Ectodermal cell (in vitro differentiated cells): ENCODE measurements around the gene CDC42SE2.

Source experiments
- H3K27ac ChIP-seq: 2 replicates; pipeline ENCODE4 v1.7.0; 2013; ENCODE audit warnings: mild to moderate bottlenecking, low read depth, low read length; ENCODE audit not compliant: insufficient read depth, poor library complexity, severe bottlenecking
- H3K27me3 ChIP-seq: 2 replicates; pipeline ENCODE4 v1.7.0; 2013; ENCODE audit warnings: mild to moderate bottlenecking, low read length; ENCODE audit not compliant: insufficient read depth, control insufficient read depth, poor library complexity, severe bottlenecking
- H3K36me3 ChIP-seq: one replicate; pipeline ENCODE4 v1.7.0; 2013; ENCODE audit warnings: low read length; ENCODE audit not compliant: control insufficient read depth, insufficient read depth
- H3K4me1 ChIP-seq: one replicate; pipeline ENCODE4 v1.7.0; 2013; ENCODE audit warnings: low read length; ENCODE audit not compliant: control insufficient read depth, insufficient read depth
- H3K4me3 ChIP-seq: 2 replicates; pipeline ENCODE4 v1.7.0; 2013; ENCODE audit warnings: low read depth, low read length, control low read depth; ENCODE audit not compliant: insufficient read depth
- H3K9me3 ChIP-seq: 2 replicates; pipeline ENCODE4 v1.7.0; 2013; ENCODE audit warnings: mild to moderate bottlenecking, low read length, moderate library complexity; ENCODE audit not compliant: control insufficient read depth
- WGBS, 2 experiments: methylation state at CpG; one replicate each; pipeline ENCODE4 v1.1.7; 2013; ENCODE audit warnings: missing lambda C conversion rate in 2 of 2; 5-methylcytosine and 5-hydroxymethylcytosine counted together

Gene CDC42SE2

DNA sequence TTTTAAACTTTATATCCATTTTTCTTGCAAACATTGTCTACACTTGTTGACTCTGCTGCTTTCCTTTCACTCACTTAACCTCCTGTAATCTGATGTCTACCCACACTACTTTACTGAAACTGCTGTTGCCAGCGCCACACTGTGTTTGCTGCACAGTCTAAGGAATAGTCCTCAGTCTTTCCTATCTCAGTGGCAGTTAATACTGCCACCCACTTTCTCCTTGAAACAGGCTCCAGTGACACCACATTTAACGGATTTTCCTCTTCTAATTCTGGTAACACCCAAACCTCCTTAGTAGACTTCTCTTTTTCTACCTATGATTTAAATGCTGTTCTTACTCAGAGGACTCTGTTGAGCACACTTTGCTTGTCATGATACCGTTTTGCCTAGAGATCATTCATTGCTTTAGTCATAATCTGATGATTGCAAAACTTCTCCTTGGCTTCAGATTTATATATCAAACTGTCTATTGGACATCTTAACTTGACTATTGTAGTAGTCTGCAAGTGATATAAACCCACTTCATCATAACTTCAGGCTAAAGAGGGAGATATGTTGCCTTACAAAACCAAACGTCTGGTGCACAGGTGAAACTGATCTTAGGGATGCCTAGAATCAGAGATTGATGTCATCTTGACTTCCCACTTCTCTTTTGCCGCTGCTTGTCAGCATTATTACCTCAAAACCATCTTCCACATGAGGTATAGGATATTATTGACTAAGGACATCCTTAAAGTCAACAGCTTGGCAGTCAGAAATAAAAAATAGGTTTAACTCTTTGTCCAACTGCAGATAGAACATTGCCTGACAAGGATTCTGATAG is 94.1 kb downstream of the CDC42SE2 start:
- WGBS, 2 experiments: 93 to 97% methylated on average over 5 of the region's 5 CpGs
- no peaks in the 10 kb centered on the region for H3K36me3 ChIP-seq

DNA sequence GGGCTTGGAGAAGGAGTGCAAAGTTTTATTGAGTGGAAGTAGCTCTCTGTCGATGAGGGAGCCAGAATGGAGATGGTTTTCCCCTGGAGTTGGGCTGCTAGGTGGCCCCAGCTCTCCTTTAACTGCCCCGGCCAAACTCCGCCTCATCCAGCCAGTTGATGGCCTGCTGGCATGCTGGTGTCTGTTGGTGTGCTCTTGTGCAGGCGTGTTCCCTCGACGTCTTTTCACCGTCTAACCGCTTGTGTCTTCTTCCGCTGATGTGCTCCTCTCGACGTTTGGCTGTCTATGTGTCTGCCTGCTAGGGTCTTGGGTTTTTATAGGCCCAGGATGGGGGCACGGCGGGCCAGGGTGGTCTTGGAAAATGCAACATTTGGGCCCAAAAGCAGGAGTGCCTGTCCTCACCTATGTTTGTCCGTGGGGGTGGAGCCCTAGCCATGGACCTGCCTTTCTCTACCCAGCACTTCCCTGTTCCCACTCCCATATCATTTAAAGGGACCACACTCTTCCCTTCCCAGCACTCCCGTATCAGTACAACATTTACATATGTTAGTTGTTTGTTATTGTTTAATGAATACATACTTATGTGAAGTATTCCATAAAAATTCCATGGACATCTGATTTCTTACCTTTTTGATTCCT is 97.9 kb downstream of the CDC42SE2 start:
- no peaks in the 10 kb centered on the region for H3K36me3 ChIP-seq
- H3K27ac ChIP-seq: no peak overlapping the region
- 85 to 89% methylated on average over 14 of the region's 15 CpGs for WGBS, 2 experiments
- H3K4me3 ChIP-seq: no peak overlapping the region
- H3K9me3 ChIP-seq: no peaks in the 10 kb centered on the region
- H3K4me1 ChIP-seq: no peaks in the 10 kb centered on the region
- no peaks in the 10 kb centered on the region for H3K27me3 ChIP-seq

More for the DNA sequence above, 94.1 kb downstream of the CDC42SE2 start:
- no peak overlapping the region for H3K27ac ChIP-seq
- no peaks in the 10 kb centered on the region for H3K9me3 ChIP-seq
- H3K4me3 ChIP-seq: no peak overlapping the region
- H3K27me3 ChIP-seq: no peaks in the 10 kb centered on the region
- H3K4me1 ChIP-seq: no peaks in the 10 kb centered on the region

DNA sequence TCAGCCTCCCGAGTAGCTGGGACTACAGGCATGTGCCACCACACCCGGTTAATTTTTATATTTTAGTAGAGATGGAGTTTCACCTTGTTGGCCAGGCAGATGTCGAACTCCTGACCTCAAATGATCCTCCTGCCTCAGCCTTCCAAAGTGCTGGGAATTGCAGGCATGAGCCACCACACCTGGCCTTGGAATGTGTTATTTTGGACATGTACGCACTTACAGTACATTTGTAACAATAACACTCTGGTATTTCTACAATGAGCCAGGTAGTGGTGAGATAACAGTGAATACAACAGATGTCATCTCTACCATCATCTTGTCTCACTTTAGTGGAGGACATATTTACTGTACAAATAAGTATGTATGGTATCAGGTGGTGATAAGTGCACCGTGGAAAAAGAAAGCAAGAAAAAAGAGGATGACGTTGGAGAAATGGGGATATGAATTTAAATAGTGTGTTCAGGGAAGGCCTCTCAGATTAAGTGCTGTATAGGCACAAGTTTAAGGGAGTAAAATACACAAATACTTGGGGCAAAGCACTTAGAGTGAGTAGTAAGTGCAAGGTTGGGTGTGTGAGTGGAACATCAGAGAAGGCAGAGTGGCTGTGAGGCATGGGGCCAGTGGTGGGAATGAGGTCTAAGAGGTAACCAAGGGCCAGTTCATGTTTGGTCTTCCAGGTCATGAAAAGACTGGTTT is 100.1 kb downstream of the CDC42SE2 start:
- Histone ChIP-seq H3K4me1 (no peaks in the 10 kb centered on the region), H3K9me3 (no peaks in the 10 kb centered on the region), H3K4me3 (no peak overlapping the region), H3K27ac (no peak overlapping the region), H3K36me3 (no peaks in the 10 kb centered on the region), H3K27me3 (no peaks in the 10 kb centered on the region)
- WGBS, 2 experiments: 95 to 97% methylated on average over 6 of the region's 6 CpGs

DNA sequence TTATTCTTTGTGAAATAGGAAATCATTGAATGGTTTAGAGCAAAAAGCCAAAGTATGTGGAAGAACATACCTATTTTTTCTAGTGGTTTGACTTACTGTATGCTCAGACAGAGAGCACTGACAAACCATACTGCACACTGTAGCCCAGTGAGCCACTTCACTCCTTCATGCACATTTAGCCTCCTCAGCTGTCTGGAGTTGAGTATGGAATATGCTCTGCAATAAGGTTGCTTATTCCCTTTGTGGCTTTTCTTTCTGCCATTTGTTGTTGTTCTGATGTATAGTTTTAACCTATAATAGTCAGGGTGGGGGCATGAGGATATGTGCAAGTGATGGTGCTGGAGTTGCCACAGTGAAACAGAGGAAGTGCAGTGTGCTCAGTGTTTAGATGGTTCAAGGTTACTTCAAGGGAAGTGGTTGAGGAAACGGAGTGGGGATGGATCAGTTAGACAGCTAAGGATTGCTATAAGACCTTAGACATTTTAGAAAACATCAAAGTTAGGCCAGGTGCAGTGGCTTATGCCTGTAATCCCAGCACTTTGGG is 100.7 kb downstream of the CDC42SE2 start:
- Histone ChIP-seq H3K4me3 (no peak overlapping the region), H3K27me3 (no peaks in the 10 kb centered on the region), H3K9me3 (no peaks in the 10 kb centered on the region), H3K36me3 (no peaks in the 10 kb centered on the region), H3K27ac (no peak overlapping the region), H3K4me1 (no peaks in the 10 kb centered on the region)
- WGBS, 2 experiments: 88 to 92% methylated on average over 1 of the region's 1 CpG

DNA sequence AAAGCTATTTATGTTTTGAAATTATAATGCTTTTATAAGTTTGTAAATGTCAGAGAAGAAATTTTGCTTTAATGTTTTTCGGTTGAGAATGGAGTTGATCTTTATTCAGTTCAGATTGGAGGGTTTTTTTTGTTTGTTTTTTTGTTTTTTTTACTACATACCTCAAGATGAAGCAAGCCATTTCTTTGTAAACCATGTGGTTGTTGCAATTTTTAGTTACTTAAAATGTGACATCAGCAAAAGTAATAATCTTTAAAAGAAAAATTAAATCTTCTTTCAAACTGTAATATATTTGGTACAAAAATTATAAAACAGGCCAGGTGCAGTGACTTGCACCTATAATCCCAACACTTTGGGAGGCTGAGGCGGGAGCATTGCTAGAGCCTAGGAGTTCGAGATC is 102.6 kb downstream of the CDC42SE2 start:
- H3K27ac ChIP-seq: no peak overlapping the region
- no peak overlapping the region for H3K4me3 ChIP-seq
- 97% methylated on average over 3 of the region's 3 CpGs for WGBS, 2 experiments
- no peaks in the 10 kb centered on the region for H3K4me1 ChIP-seq
- no peaks in the 10 kb centered on the region for H3K9me3 ChIP-seq
- no peaks in the 10 kb centered on the region for H3K27me3 ChIP-seq
- no peaks in the 10 kb centered on the region for H3K36me3 ChIP-seq

DNA sequence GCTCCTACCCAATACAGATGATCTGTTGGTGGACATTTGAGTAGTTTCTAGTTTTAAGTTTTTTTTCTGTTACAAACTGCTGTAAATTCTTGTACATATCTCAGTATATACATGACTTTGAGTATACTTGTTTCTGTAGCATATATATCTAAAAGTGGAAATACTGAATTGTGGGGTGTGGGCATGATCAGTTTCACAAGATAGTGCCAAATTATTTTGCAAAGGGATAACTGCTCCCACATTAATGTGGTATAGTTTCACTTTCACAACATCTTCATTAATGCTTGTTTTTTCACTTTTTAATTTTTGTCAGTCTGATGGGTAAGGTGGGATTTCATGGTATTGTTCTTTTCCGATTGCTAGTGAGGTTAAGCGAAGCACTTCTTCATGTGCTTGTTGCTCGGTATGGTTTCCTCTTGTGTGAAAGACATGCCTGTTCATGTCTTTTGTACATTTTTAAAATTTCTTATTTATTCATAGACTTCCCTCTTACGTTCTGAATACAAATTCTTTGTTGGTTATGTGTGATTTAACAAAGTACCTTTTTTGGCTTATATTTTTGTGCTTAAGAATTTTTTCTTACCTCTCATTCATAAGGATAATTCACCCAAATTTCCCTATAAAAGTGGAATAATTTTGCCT is 103.5 kb downstream of the CDC42SE2 start:
- WGBS, 2 experiments: 97 to 100% methylated on average over 3 of the region's 4 CpGs
- Histone ChIP-seq H3K36me3 (no peaks in the 10 kb centered on the region), H3K27me3 (no peaks in the 10 kb centered on the region), H3K4me3 (no peak overlapping the region), H3K9me3 (no peaks in the 10 kb centered on the region), H3K27ac (no peak overlapping the region), H3K4me1 (no peaks in the 10 kb centered on the region)

DNA sequence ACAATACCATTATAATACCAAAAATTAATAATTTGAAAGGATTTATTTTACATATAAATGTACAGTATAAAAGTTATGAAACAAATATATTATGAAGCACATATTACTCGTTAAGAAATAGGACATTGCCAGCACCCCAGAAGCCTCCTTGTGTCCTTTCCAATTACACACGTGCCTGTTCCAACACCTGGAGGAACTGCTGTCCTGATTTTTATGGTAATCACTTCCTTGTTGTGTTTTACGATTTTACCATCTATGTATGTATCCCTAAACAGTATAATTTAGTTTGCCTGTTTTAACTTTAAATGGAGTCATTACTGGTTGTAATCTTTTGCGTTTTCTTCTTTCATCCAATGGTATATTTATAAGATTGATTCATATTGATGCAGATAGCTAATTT is 105.0 kb downstream of the CDC42SE2 start:
- WGBS, 2 experiments: 93 to 95% methylated on average over 2 to 3 of the region's 4 CpGs
- H3K27ac ChIP-seq: no peak overlapping the region
- no peaks in the 10 kb centered on the region for H3K27me3 ChIP-seq
- no peaks in the 10 kb centered on the region for H3K4me1 ChIP-seq
- H3K4me3 ChIP-seq: no peak overlapping the region
- no peaks in the 10 kb centered on the region for H3K9me3 ChIP-seq
- H3K36me3 ChIP-seq: no peaks in the 10 kb centered on the region

DNA sequence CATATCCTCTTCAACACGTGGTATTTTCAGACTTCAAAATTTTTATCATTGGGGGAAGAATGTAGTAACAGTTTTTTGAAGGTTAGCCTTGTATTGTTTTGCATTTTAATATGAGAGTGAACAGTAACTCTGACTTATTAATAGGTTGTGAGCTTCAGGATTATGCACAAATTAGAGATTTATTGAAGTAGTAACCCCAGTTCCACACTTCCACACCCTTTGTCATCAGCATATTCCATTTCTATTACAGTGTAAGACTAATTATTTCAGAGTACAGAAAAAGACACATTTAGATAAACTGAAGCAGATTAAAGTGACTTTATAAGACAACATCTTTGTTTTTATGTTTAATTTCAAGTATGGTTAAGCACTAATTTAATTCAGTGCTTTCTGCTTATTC is 105.7 kb downstream of the CDC42SE2 start:
- Histone ChIP-seq H3K4me3 (no peak overlapping the region), H3K4me1 (no peaks in the 10 kb centered on the region), H3K27me3 (no peaks in the 10 kb centered on the region), H3K9me3 (no peaks in the 10 kb centered on the region), H3K36me3 (no peaks in the 10 kb centered on the region), H3K27ac (no peak overlapping the region)
- 89 to 100% methylated on average over 1 of the region's 1 CpG for WGBS, 2 experiments

DNA sequence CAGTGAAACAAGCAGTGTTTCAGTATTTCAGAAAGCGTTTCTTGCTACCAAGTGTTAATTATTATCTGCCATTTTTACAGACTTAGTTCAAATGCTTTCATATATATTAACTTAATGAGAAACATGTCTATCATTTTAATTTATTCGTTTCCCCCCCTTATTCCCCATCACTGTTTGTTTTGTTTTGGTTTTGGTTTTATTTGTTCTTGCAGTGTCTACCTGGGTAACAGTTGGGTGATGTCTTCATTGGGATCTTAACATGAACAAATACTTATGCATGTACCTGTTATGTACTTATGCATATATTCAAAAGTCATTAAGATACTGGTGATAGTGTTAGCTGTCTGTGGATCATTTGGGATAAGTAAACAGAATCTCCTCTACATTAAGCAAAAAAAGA is 108.0 kb downstream of the CDC42SE2 start:
- Histone ChIP-seq H3K36me3 (no peaks in the 10 kb centered on the region), H3K27ac (no peak overlapping the region), H3K27me3 (no peaks in the 10 kb centered on the region), H3K4me1 (no peaks in the 10 kb centered on the region), H3K9me3 (no peaks in the 10 kb centered on the region), H3K4me3 (no peak overlapping the region)
- WGBS, 2 experiments: 83% methylated on average over 1 of the region's 2 CpGs; no CpG with 5 or more reads in 1 of the 2 experiments
